ENCODE data around the gene C12orf56. TPM values are rescaled to one million over a fixed set of nuclear protein-coding genes. Genes with fewer than 3 reads are reported as not detected.

The C12orf56 gene
- total RNA-seq, 2 donors from 2014 or later, result not detected

DNA sequence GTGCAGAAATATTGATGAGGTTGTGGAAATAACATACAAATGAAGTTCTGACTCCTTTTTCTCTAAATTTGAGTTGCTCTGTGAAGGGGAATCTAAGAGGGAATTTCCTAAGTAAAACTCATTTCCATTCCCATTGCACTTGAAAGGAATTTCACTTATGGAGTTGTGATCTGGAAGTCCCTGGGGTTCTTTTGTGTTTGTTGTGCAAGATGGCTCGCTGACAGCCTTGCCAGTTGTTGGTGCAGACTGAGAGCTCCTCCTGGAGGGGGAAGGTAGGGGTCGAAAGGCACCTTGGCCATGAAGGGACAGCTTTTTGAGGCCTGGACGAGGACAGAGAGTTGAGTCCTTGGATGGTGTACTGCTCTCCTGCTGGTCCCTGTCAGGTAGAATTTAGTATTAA lies 72.0 kb downstream of the C12orf56 start:
- H3K36me3 ChIP-seq (replicated peaks in 1 of 2; ENCODE audit: insufficient read depth in 1 of 2, low read depth in 2 of 2), result no peaks in the 10 kb centered on the region
- ATAC-seq, result no peak
- DNase-seq, result peak in 1 of 4 donors; percentile 2

DNA sequence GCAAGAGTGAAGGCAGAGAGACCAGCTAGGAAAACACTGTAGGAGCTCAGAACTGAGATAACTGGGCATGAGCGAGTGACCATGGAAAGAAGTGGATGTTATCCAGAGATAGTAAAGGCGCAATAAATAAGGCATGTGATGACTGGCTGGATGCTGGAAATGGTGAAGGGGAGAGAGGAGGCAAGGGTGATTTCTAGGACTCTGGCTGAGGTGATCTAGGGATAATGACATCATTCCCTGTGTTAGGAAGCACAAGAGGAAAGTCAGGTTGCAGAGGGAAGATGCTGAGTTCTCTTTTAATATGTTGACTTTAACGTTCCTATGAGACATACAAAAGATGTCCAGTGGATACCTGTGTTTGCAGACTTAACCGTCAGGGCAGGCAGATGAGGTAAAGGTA lies 78.7 kb downstream of the C12orf56 start:
- no peaks in the 10 kb centered on the region for H3K9me3 ChIP-seq
- H3K27ac ChIP-seq, result no peak overlapping the region
- H3K4me3 ChIP-seq, result no peak overlapping the region
- no peak for TF ChIP-seq POLR2A (IDR thresholded peaks at IDR 0.05)
- TF ChIP-seq, protein P1, sequence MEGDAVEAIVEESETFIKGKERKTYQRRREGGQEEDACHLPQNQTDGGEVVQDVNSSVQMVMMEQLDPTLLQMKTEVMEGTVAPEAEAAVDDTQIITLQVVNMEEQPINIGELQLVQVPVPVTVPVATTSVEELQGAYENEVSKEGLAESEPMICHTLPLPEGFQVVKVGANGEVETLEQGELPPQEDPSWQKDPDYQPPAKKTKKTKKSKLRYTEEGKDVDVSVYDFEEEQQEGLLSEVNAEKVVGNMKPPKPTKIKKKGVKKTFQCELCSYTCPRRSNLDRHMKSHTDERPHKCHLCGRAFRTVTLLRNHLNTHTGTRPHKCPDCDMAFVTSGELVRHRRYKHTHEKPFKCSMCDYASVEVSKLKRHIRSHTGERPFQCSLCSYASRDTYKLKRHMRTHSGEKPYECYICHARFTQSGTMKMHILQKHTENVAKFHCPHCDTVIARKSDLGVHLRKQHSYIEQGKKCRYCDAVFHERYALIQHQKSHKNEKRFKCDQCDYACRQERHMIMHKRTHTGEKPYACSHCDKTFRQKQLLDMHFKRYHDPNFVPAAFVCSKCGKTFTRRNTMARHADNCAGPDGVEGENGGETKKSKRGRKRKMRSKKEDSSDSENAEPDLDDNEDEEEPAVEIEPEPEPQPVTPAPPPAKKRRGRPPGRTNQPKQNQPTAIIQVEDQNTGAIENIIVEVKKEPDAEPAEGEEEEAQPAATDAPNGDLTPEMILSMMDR (IDR thresholded peaks at IDR 0.05), result no peak
- no peaks in the 10 kb centered on the region for H3K4me1 ChIP-seq
- no peak for ATAC-seq
- intact Hi-C loops (cut with DNase I), result no loop called here
- DNase-seq, result no peak
- no peaks in the 10 kb centered on the region for H3K36me3 ChIP-seq (replicated peaks in 1 of 2; ENCODE audit: insufficient read depth in 1 of 2, low read depth in 2 of 2)
- H3K27me3 ChIP-seq, result no peaks in the 10 kb centered on the region
- 73 to 85% methylated on average over 4 of the region's 4 CpGs for WGBS, 2 donors

More for the DNA sequence above, 72.0 kb downstream of the C12orf56 start:
- Histone ChIP-seq H3K4me1 (no peaks in the 10 kb centered on the region), H3K27ac (no peak overlapping the region), H3K9me3 (no peaks in the 10 kb centered on the region), H3K27me3 (no peaks in the 10 kb centered on the region), H3K4me3 (no peak overlapping the region)
- intact Hi-C loops (cut with DNase I), result no loop called here
- TF ChIP-seq, protein P1 (IDR thresholded peaks at IDR 0.05), result no peak
- TF ChIP-seq POLR2A (IDR thresholded peaks at IDR 0.05), result no peak
- 45 to 60% methylated on average over 2 to 3 of the region's 3 CpGs for WGBS, 2 donors

DNA sequence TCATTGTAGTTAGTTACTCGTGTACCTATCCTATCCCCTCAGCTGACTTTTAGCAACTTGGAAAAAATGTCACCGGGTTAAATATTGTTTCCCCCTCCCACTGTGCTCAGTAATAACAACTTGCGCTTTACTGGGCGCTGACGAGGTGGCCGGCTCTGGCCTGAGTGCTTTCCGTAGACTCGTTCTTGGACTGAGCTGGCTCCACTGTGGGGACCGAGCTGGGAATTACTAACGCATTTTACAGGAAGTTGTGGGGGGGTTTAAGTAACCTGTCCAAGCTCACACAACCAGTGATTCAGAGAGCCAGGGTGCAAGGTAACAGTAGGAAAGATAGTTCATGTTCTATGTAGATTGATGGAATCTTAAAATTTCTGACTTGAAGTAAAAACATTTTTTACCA lies 86.0 kb downstream of the C12orf56 start:
- DNase-seq (no peak), ATAC-seq (no peak)
- no peaks in the 10 kb centered on the region for H3K36me3 ChIP-seq (replicated peaks in 1 of 2; ENCODE audit: insufficient read depth in 1 of 2, low read depth in 2 of 2)
- H3K27ac ChIP-seq, result no peak overlapping the region
- no peaks in the 10 kb centered on the region for H3K9me3 ChIP-seq
- no peaks in the 10 kb centered on the region for H3K4me1 ChIP-seq
- no peaks in the 10 kb centered on the region for H3K27me3 ChIP-seq
- TF ChIP-seq POLR2A (IDR thresholded peaks at IDR 0.05), result no peak
- TF ChIP-seq, protein P1 (IDR thresholded peaks at IDR 0.05), result no peak
- intact Hi-C loops (cut with DNase I), result no loop called here
- H3K4me3 ChIP-seq, result no peak overlapping the region
- WGBS, 2 donors, result 54 to 70% methylated on average over 10 of the region's 10 CpGs

DNA sequence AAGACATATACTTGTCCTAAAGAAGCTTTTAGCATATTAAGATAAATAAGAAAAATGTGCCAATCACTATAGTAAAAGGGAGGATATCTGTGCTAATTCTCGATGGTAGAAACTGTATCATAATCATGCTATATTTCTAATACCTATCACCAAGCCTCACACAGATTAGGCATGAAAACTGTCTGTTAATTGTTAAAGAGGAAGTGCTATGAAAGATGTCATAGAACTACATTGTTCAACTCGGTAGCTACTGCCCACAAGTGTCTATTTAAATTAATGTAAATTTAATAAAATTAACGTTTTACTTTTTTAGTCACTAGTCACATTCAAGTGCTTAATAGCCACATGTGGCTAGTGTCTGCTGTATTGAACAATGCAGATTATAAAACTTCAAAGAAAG lies 90.9 kb downstream of the C12orf56 start:
- Histone ChIP-seq H3K9me3 (no peaks in the 10 kb centered on the region), H3K27ac (no peak overlapping the region), H3K36me3 (replicated peaks in 1 of 2; ENCODE audit: insufficient read depth in 1 of 2, low read depth in 2 of 2) (no peaks in the 10 kb centered on the region), H3K4me3 (no peak overlapping the region), H3K4me1 (no peaks in the 10 kb centered on the region), H3K27me3 (no peaks in the 10 kb centered on the region)
- DNase-seq, result no peak
- TF ChIP-seq, protein P1 (IDR thresholded peaks at IDR 0.05), result no peak
- no peak for TF ChIP-seq POLR2A (IDR thresholded peaks at IDR 0.05)
- intact Hi-C loops (cut with DNase I), result no loop called here
- no peak for ATAC-seq
- WGBS, 2 donors, result 30 to 34% methylated on average over 3 of the region's 3 CpGs

DNA sequence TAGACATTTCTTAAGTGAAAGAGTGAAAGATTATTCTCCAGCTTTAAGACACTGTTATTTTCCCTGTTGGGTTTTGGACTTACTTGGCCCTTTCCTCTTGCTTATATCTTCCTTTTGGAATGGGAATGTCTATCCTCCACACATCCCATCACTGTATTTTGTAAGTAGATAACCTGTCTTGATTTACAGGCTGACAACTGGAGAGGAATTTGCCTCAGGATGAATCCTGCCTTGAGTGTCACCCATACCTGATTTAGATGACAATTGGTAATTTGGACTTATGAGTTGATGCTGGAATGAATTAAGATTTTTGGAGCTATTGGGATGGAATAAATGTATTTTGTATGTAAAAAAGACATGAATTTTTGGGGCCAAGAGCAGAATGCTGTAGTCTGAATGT lies 94.3 kb downstream of the C12orf56 start:
- no peak for ATAC-seq
- no peaks in the 10 kb centered on the region for H3K9me3 ChIP-seq
- H3K4me1 ChIP-seq, result no peaks in the 10 kb centered on the region
- DNase-seq, result no peak
- TF ChIP-seq, protein P1 (IDR thresholded peaks at IDR 0.05), result no peak
- no peak for TF ChIP-seq POLR2A (IDR thresholded peaks at IDR 0.05)
- H3K4me3 ChIP-seq, result no peak overlapping the region
- H3K27ac ChIP-seq, result no peak overlapping the region
- no peaks in the 10 kb centered on the region for H3K36me3 ChIP-seq (replicated peaks in 1 of 2; ENCODE audit: insufficient read depth in 1 of 2, low read depth in 2 of 2)
- intact Hi-C loops (cut with DNase I), result no loop called here
- H3K27me3 ChIP-seq, result no peaks in the 10 kb centered on the region
